ENCODE data around the gene FANCE.
A peak's percentile ranks its signal among the peaks of the same experiment; 100 is the strongest.

FANCE gene

DNA sequence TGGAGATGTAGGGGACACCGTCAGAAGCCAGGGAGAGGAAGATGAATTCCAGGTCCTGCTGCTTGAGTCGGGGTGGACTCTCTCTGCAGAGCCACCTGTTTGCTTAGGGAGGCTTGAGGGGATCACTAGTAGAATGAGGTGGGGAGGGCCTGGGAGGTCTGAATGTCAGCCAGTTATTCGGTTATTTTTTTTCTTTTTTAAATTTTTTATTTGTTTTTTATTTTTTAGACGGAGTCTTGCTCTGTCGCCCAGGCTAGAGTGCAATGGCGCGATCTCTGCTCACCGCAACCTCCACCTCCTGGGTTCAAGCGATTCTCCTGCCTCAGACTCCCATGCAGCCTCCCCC lies 36.4 kb downstream of the FANCE start:
- no peak overlapping the region for H3K4me3 ChIP-seq (replicated peaks in 1 of 2; ENCODE audit: low read depth in 2 of 2, low read length in 2 of 2)
- no peak for DNase-seq (ENCODE audit: low read depth in 2 of 2)
- TF ChIP-seq, protein P1, sequence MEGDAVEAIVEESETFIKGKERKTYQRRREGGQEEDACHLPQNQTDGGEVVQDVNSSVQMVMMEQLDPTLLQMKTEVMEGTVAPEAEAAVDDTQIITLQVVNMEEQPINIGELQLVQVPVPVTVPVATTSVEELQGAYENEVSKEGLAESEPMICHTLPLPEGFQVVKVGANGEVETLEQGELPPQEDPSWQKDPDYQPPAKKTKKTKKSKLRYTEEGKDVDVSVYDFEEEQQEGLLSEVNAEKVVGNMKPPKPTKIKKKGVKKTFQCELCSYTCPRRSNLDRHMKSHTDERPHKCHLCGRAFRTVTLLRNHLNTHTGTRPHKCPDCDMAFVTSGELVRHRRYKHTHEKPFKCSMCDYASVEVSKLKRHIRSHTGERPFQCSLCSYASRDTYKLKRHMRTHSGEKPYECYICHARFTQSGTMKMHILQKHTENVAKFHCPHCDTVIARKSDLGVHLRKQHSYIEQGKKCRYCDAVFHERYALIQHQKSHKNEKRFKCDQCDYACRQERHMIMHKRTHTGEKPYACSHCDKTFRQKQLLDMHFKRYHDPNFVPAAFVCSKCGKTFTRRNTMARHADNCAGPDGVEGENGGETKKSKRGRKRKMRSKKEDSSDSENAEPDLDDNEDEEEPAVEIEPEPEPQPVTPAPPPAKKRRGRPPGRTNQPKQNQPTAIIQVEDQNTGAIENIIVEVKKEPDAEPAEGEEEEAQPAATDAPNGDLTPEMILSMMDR (IDR thresholded peaks at IDR 0.05; ENCODE audit: low read depth, low read length), result no peak

DNA sequence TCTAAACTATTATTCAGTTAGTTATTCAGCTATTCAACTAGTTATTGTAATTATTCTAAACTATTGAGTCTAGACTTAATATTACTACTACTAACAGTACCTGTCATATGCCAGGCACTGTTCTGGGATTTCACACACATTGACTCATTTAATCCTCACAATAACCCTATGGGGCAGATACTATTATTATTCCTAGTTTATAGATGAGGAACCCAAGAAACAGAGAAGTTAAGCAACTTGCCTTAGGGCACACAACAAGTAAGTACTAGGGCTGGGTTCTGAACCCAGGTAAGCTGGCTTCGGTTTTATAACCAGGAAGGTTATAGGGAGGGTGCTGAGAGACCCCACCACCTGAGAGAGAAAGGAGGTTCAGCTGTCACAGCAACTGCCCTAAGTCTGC lies 36.9 kb downstream of the FANCE start:
- no peak for DNase-seq (ENCODE audit: low read depth in 2 of 2)
- H3K4me3 ChIP-seq (replicated peaks in 1 of 2; ENCODE audit: low read depth in 2 of 2, low read length in 2 of 2), result no peak overlapping the region
- TF ChIP-seq, protein P1 (IDR thresholded peaks at IDR 0.05; ENCODE audit: low read depth, low read length), result no peak

DNA sequence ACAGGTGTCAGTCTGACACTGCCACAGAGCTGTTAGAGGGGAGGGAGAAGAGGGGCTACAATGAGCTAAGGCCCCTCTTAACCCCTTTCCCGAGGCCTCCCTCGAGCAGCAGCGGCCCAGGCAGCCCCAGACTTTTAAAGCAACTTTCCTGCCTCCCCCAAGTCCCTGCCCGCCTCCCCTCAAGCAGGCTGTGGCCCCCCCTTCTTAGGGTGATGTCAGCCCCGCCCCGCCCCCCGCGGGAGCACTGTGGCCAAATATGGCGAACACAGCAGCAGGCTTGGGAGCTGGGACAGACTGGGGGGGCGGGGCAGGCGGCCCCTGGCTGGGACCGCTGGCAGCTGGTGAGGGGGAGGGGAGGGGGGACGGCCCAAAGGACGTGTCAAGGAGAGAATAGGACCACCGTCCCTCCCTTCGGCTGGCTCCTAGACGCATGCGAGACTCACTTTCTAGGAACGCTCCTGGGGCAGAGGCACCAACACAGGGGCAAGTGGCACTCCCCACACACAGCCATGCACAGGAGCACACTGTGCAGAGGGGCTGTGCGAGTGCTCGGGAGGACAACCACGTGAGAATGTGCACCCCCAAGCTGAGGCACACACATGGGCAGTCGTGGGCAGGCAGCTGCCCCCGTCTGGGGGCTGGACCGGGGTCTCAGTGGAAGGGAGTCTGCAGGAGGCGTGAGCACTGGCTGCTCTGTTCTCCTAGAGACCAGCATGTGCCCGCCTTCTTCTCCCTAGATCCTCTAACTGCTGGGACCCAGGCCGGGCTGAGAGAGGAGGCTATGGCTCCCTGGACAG lies 38.1 kb downstream of the FANCE start:
- peak overlapping the region in 1 of 2 donors; percentile 26 for H3K4me3 ChIP-seq (replicated peaks in 1 of 2; ENCODE audit: low read depth in 2 of 2, low read length in 2 of 2)
- TF ChIP-seq, protein P1 (IDR thresholded peaks at IDR 0.05; ENCODE audit: low read depth, low read length), result no peak
- peak; percentile 59 to 80 for DNase-seq (ENCODE audit: low read depth in 2 of 2)

DNA sequence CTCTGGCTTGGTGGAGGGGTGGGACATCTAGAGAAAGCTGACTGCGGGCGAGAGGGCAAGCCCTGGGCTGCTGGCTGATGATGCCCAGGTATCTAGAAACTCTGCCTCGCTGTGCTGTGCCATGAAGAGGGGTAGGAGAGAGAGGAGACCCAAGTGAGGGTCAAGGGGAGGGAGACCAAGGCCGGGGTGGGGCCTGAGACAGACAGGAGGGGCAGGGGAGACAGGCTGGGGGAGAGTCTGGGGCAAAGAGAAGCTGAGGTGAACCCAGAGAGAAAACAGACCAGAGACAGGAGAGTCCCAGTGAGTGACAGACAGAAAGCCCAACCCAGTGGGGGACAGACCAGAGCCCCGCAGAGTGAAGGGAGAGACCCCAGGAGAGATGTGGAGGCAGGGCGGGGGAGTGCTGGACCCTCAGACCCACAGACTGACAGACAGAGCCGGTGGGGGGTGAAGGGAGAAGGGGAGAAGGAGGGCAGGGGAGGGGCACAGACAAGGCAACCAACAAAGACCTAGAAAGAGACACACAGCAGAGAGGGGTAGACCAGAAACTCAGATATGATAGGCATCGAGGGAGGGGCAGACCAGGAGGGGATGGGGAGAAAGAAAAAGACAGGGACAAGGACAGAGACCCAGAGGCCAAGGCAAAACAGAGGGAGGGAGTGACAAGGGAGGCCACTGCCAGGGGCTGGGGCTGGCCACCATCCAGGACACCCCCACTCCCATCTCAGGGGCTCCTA lies 38.9 kb downstream of the FANCE start:
- TF ChIP-seq, protein P1 (IDR thresholded peaks at IDR 0.05; ENCODE audit: low read depth, low read length), result no peak
- no peak overlapping the region for H3K4me3 ChIP-seq (replicated peaks in 1 of 2; ENCODE audit: low read depth in 2 of 2, low read length in 2 of 2)
- no peak for DNase-seq (ENCODE audit: low read depth in 2 of 2)

DNA sequence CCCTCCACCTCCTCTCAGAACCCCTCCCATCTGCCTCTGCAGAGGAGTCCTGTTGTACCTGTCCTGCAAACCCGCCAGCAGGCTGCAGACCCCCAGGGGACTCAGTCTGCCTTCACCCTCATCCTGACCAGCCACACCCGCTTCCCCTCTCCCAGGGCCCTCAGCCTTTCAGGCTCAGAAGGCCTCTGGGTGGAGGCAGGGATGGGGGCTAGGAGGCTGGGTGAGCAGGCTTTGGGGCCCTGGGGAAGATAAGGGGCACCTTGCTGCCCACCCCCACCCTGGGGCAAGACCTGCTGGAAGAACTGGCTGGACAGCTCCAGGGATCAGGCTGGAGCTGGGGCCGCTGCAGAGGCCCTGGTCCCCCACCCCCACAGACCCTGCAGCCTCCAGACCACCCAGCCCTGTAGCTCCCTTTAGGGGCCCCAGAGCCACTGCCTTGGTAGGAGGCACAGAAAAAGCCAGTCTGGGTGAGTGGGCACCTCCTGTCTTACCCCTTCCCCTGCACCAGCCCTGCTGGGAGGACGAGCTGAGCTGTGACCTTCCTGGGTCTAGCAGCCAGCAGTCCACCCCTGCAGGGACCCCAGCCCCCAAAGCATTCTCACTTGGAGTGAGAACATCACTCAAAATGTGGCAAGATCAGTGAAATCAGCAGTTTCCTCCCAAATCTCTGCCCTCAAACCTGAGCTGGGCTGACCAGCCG lies 39.6 kb downstream of the FANCE start:
- H3K4me3 ChIP-seq (replicated peaks in 1 of 2; ENCODE audit: low read depth in 2 of 2, low read length in 2 of 2), result no peak overlapping the region
- TF ChIP-seq, protein P1 (IDR thresholded peaks at IDR 0.05; ENCODE audit: low read depth, low read length), result no peak
- DNase-seq (ENCODE audit: low read depth in 2 of 2), result no peak

DNA sequence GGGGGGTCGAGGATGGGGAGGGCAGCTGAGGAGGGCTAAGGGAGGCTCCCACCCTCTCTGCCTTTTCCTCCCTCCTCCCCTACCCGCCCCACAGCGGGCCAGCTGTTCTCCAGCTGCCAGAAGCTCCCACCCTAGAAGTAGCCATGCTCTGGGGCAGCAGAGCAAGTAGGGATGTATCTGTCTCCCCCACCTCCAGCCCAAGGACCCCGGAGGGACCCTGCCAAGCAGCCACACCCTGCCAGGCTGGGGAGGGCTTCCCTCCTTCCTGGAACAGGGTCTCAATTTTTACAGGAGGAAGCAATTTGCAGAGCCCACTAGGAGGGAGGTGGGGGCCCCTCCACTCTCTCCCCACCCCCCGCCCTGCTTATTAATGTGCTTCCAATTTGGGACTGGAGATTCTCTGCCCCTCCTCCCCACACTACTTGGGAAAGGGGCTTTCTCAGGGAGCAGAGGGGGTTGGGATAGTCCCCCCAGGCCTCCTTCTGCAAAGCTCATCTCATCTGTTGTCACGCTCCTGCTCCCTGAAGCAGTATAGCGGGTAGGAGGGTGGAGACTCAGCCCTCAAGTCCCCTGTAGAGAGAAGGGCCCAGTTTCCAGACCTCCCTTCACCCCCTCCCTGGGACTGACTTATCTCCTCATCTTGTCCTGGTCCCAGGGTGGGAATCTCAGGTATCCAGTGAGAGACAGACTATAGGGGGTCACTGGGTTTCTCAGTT lies 40.3 kb downstream of the FANCE start:
- TF ChIP-seq, protein P1 (IDR thresholded peaks at IDR 0.05; ENCODE audit: low read depth, low read length), result no peak
- H3K4me3 ChIP-seq (replicated peaks in 1 of 2; ENCODE audit: low read depth in 2 of 2, low read length in 2 of 2), result no peak overlapping the region
- DNase-seq (ENCODE audit: low read depth in 2 of 2), result no peak
